Adrenal gland (tissue), 5 donors: ENCODE measurements around the gene NEIL3.

Experiments used
- CTCF ChIP-seq, 6 experiments: fragments of 450-650 bp in 4 of 6; fragments of 200-600 bp in 2 of 6; sonication (generic) in 1 of 6; IDR thresholded peaks; 1 replicate in 5 of 6; 2 replicates in 1 of 6; pipeline versions ENCODE4 v1.5.1 to v1.8.0; 2016 to 2021; ENCODE audit warnings: antibody characterized with exemption in 6 of 6, mild to moderate bottlenecking in 2 of 6, moderate library complexity in 1 of 6
- POLR2A ChIP-seq, 2 donors: fragments of 450-650 bp; IDR thresholded peaks; one replicate each; pipeline ENCODE4 v1.6.1; 2017; ENCODE audit warnings: antibody characterized with exemption in 2 of 2, mild to moderate bottlenecking in 2 of 2, moderate library complexity in 1 of 2
- donor health status: DM: no; HTN: no; CAD: no.

- TF ChIP-seq CTCF (IDR thresholded peaks at IDR 0.05) = no peak
- TF ChIP-seq POLR2A (IDR thresholded peaks at IDR 0.05) = no peak
Observed at GRCh38 chr4:177404342-177404741, 94.7 kb downstream of the NEIL3 start.
